Lung (tissue), 12 donors: ENCODE data around the gene TMEM63C. TPM values are rescaled to one million over a fixed set of nuclear protein-coding genes. Genes with fewer than 3 reads are reported as not detected.

Experiments used
- ATAC-seq: fragments of 200-7000 bp; cut with Tn5 transposase; one replicate; pipeline ENCODE4 v1.9.1; 2020; ENCODE audit warnings: moderate number of reproducible peaks; ENCODE audit not compliant: insufficient read depth, low FRiP score
- DNase-seq, 3 donors: peaks; one replicate each; pipeline ENCODE4 v3.0.0-alpha.2; 2013 to 2017
- H3K27ac ChIP-seq, 2 donors: one replicate each; pipeline ENCODE4 v1.5.1; 2013; ENCODE audit warnings: mild to moderate bottlenecking in 2 of 2, moderate library complexity in 2 of 2, control low read depth in 1 of 2, inconsistent platforms in 1 of 2, low read depth in 1 of 2, low read length in 1 of 2
- H3K27me3 ChIP-seq, 3 donors: one replicate each; pipeline ENCODE4 v1.5.1; 2013; ENCODE audit warnings: low read length in 2 of 3; ENCODE audit not compliant: control insufficient read depth in 3 of 3, insufficient read depth in 3 of 3
- H3K36me3 ChIP-seq, 4 donors: one replicate each; pipeline ENCODE4 v1.5.1; 2013; ENCODE audit warnings: low read length in 4 of 4, mild to moderate bottlenecking in 1 of 4, moderate library complexity in 1 of 4; ENCODE audit not compliant: control insufficient read depth in 4 of 4, insufficient read depth in 4 of 4
- H3K4me1 ChIP-seq, 5 donors: one replicate each; pipeline ENCODE4 v1.5.1; 2013; ENCODE audit warnings: low read length in 5 of 5, mild to moderate bottlenecking in 2 of 5, moderate library complexity in 1 of 5; ENCODE audit not compliant: control insufficient read depth in 5 of 5, insufficient read depth in 5 of 5
- H3K4me3 ChIP-seq: one replicate; pipeline ENCODE4 v1.5.1; 2013; ENCODE audit warnings: mild to moderate bottlenecking, control low read depth, moderate library complexity
- H3K9ac ChIP-seq, 2 donors: one replicate each; pipeline ENCODE4 v1.5.1; 2013; ENCODE audit warnings: low read length in 2 of 2, control low read depth in 1 of 2; ENCODE audit not compliant: insufficient read depth in 1 of 2
- H3K9me3 ChIP-seq, 4 donors: one replicate each; pipeline ENCODE4 v1.5.1; 2013; ENCODE audit warnings: low read length in 3 of 4, mild to moderate bottlenecking in 1 of 4, moderate library complexity in 1 of 4; ENCODE audit not compliant: control insufficient read depth in 4 of 4, insufficient read depth in 3 of 4
- WGBS, 2 donors: extraction: QIAGEN DNeasy Blood & Tissue Kit; methylation state at CpG; one replicate each; pipeline ENCODE4 v1.1.7; 2013; 5-methylcytosine and 5-hydroxymethylcytosine counted together
- polyA plus RNA-seq, 2 donors: library from polyadenylated mRNA; stranded (reverse); fragments of 200-250 nt; gene quantifications; one replicate each; pipeline ENCODE4 v1.2.1, GENCODE V29; 2013
- total RNA-seq, 2 donors: library from RNA; depleted of rRNA in 1 of 2; stranded (reverse); fragments of >200 nt in 1 of 2; gene quantifications; one replicate each; pipeline ENCODE4 v1.2.1, GENCODE V29; 2014 to 2021
- TF ChIP-seq, protein P1 (sequence below): IDR thresholded peaks from 2 replicates; pipeline ENCODE4 v1.5.1; 2012; ENCODE audit warnings: mild to moderate bottlenecking; ENCODE audit errors: control extremely low read depth, extremely low read depth
- donor health status: control.
- donor health status: control.
- donor health status: Bipolar disorder and iron deficiency.
- donor health status: healthy.
- donor health status: DM: yes; HTN: yes; CAD: no.

The TMEM63C gene
- total and polyA plus RNA-seq, 4 donors = 0.20 to 1.2 (median 0.45) TPM

DNA sequence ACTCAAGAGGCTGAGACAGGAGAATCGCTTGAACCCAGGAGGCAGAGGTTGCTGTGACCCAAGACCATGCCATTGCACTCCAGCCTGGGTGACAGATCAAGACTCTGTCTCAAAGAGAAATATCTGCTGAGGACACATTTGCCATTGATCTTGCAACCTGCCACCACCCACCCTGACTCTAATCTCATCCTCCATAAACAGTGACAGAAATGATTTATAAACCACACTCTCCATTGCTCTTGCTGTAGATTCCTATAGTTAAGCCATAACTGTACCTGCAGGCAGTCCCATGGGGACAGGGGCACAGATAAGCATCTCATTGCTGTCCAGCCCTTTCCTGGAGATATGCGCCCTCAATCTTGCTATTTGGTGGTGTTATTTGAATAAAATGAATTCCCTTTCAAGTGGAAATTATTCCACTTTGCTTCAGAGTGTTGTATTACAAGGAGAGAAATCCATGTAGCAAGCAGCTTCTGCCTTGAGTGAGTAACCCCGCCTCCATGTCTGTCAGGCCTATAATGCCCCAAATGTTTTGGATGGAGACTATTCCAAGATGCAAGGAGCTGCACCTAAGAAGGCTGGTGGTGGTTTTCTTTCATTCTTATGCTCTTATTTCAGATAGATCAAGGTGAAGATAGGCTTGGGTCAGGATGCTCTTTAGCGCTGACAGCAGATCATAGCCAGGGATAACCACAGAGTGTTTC, 37.0 kb upstream of the TMEM63C start:
- 65 to 70% methylated on average over 4 of the region's 4 CpGs for WGBS, 2 donors
- no peak overlapping the region for H3K27ac ChIP-seq
- no peak for DNase-seq
- no peak overlapping the region for H3K4me3 ChIP-seq
- H3K36me3 ChIP-seq = no peaks in the 10 kb centered on the region
- H3K9me3 ChIP-seq = peaks cover 0 to 4% (median 0%) of the 10 kb centered on the region in 4 donors
- peaks cover 2 to 66% (median 62%) of the 10 kb centered on the region in 3 donors for H3K27me3 ChIP-seq
- peaks cover 0 to 15% (median 3%) of the 10 kb centered on the region in 5 donors for H3K4me1 ChIP-seq
- no peak for ATAC-seq
- TF ChIP-seq, protein P1, sequence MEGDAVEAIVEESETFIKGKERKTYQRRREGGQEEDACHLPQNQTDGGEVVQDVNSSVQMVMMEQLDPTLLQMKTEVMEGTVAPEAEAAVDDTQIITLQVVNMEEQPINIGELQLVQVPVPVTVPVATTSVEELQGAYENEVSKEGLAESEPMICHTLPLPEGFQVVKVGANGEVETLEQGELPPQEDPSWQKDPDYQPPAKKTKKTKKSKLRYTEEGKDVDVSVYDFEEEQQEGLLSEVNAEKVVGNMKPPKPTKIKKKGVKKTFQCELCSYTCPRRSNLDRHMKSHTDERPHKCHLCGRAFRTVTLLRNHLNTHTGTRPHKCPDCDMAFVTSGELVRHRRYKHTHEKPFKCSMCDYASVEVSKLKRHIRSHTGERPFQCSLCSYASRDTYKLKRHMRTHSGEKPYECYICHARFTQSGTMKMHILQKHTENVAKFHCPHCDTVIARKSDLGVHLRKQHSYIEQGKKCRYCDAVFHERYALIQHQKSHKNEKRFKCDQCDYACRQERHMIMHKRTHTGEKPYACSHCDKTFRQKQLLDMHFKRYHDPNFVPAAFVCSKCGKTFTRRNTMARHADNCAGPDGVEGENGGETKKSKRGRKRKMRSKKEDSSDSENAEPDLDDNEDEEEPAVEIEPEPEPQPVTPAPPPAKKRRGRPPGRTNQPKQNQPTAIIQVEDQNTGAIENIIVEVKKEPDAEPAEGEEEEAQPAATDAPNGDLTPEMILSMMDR = no peak
- H3K9ac ChIP-seq = no peak overlapping the region

DNA sequence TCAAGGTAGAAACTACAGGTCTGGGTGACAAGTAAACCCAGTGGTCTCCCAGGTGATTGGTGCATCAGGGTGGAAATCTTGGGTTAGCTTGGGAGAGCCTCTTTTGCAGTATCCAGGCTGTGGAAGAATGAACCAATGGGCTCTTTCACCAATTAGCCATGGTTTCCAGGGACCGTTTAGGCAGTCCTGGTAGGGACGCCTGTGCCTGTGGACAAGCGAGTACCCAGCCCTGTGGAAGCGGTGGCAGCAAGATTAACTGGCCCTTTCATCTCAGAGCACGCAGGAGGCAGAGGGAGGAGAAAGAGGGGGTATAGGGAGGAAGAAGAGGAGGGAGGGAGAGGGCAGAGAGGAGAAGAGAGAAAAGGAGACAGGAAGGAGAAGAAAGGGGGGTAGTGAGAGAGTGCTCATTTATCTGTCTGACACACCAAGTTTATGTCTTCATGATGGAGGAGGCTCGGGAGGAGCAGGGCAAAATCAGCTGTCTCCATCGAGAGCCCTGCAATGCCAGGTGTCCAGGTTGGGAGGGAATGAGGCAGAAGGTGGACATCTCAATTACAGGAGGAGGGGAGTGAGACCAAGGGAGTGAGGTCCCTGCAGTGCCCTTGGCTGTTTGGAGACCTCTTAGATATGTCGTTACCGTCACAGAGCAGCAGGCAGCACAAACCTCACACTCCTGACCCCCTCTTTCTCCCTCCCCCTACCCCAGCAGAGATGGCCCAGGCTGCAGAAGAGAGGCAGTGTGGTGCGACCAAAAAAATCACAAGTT, 35.4 kb upstream of the TMEM63C start:
- H3K4me3 ChIP-seq = no peak overlapping the region
- TF ChIP-seq, protein P1 = no peak
- no peak overlapping the region for H3K27ac ChIP-seq
- H3K36me3 ChIP-seq = no peaks in the 10 kb centered on the region
- 13 to 15% methylated on average over 10 of the region's 10 CpGs for WGBS, 2 donors
- peaks cover 0 to 4% (median 0%) of the 10 kb centered on the region in 4 donors for H3K9me3 ChIP-seq
- H3K4me1 ChIP-seq = peaks cover 0 to 7% (median 0%) of the 10 kb centered on the region in 5 donors
- DNase-seq (no peak), ATAC-seq (no peak)
- peaks cover 0 to 55% (median 53%) of the 10 kb centered on the region in 3 donors for H3K27me3 ChIP-seq
- H3K9ac ChIP-seq = no peak overlapping the region

DNA sequence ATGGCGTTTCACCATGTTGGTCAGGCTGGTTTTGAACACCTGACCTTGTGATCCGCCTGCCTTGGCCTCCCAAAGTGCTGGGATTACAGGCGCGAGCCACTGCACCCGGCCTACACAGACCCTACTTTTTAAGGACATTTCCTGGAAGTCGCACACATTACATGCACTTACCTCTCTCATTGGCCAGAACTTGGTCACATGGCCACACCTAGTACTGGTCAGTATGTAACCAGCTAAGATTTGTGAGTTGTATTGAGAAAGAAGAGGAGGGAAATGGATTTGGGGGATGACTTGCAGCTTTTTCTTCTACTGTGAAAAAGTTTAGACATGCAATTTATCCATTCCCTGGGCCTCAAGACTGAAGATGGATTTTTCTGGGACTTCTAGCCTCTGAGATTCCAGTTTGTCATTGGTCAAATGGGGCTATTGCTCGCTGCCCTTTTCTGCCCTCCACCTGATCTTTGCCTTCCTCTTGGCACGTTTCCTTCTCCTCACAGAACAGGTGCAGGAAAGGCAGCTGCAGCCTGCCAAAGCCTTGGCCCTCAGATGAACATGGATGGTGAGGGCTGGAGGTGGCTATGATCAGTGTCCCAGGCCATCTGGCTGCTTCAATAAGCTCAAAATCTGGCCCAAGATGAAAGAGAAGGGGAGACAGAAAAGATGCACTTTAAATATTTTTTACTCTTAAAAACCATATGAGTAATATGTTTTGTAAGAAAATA, 32.9 kb upstream of the TMEM63C start:
- Histone ChIP-seq H3K4me3 (no peak overlapping the region), H3K27me3 (peaks cover 0 to 34% (median 33%) of the 10 kb centered on the region in 3 donors), H3K27ac (no peak overlapping the region), H3K36me3 (no peaks in the 10 kb centered on the region), H3K4me1 (no peaks in the 10 kb centered on the region), H3K9me3 (peaks cover 0 to 5% (median 0%) of the 10 kb centered on the region in 4 donors), H3K9ac (no peak overlapping the region)
- 70 to 80% methylated on average over 8 of the region's 8 CpGs for WGBS, 2 donors
- DNase-seq = no peak
- ATAC-seq = no peak
- TF ChIP-seq, protein P1 = no peak
